ENCODE measurements around the gene IGFBP2. TPM values are rescaled to one million over a fixed set of nuclear protein-coding genes. Genes with fewer than 3 reads are reported as not detected.

Gene IGFBP2
- 136 TPM for total RNA-seq
- long read RNA-seq, transcript IGFBP2-201 (4 exons, 1,439 nt), result major isoform, 441 of 466 reads
- long read RNA-seq, partial matches to known transcripts, result 8 of 466 reads
- long read RNA-seq, other reads (novel, unspliced or antisense), result 17 of 466 reads

GRCh38 chr2:216632952-216633615, at the start of gene IGFBP2:
Gene IGFBP2, plus strand, starts transcription at chr2:216633420. Its CDS starts 104 bp downstream, at chr2:216633524.
- peaks cover 38% of the 10 kb centered on the region for H3K4me1 ChIP-seq
- DNase-seq, result peak; percentile 49
- intact Hi-C loops (cut with micrococcal nuclease), result no loop called here

GRCh38 chr2:216583606-216584005, 49.6 kb upstream of the IGFBP2 start:
- H3K9me3 ChIP-seq (replicated peaks), result no peaks in the 10 kb centered on the region
- H3K4me1 ChIP-seq, result peaks cover 23% of the 10 kb centered on the region
- H3K36me3 ChIP-seq, result no peaks in the 10 kb centered on the region
- intact Hi-C loops (cut with micrococcal nuclease), result no loop called here
- H3K4me3 ChIP-seq, result no peak overlapping the region
- H3K27me3 ChIP-seq (ENCODE audit: low read depth), result no peaks in the 10 kb centered on the region
- no peak for DNase-seq
- H3K27ac ChIP-seq (replicated peaks), result no peak overlapping the region
- TF ChIP-seq CTCF (IDR thresholded peaks at IDR 0.05; ENCODE audit: borderline replicate concordance), result no peak

More at GRCh38 chr2:216632952-216633615, at the start of gene IGFBP2:
- peaks cover 3% of the 10 kb centered on the region for H3K27me3 ChIP-seq (ENCODE audit: low read depth)
- H3K9me3 ChIP-seq (replicated peaks), result no peaks in the 10 kb centered on the region
- peak within 1 kb of the TSS; percentile 78 for H3K4me3 ChIP-seq
- peak within 1 kb of the TSS; percentile 75 for H3K27ac ChIP-seq (replicated peaks)
- H3K36me3 ChIP-seq, result no peaks in the 10 kb centered on the region
- TF ChIP-seq CTCF (IDR thresholded peaks at IDR 0.05; ENCODE audit: borderline replicate concordance), result no peak

- intact Hi-C loops (cut with micrococcal nuclease), result no loop called here
- Histone ChIP-seq H3K4me3 (no peak overlapping the region), H3K4me1 (peaks cover 23% of the 10 kb centered on the region), H3K27me3 (ENCODE audit: low read depth) (no peaks in the 10 kb centered on the region), H3K36me3 (no peaks in the 10 kb centered on the region), H3K27ac (replicated peaks) (no peak overlapping the region), H3K9me3 (replicated peaks) (no peaks in the 10 kb centered on the region)
- DNase-seq, result no peak
- no peak for TF ChIP-seq CTCF (IDR thresholded peaks at IDR 0.05; ENCODE audit: borderline replicate concordance)
These were observed 49.1 kb upstream of the IGFBP2 start for GRCh38 chr2:216584112-216584511.

- intact Hi-C loops (cut with micrococcal nuclease), result no loop called here
- TF ChIP-seq CTCF (IDR thresholded peaks at IDR 0.05; ENCODE audit: borderline replicate concordance), result no peak
- Histone ChIP-seq H3K4me3 (no peak overlapping the region), H3K27ac (replicated peaks) (no peak overlapping the region), H3K4me1 (peaks cover 36% of the 10 kb centered on the region), H3K27me3 (ENCODE audit: low read depth) (no peaks in the 10 kb centered on the region), H3K36me3 (no peaks in the 10 kb centered on the region), H3K9me3 (replicated peaks) (no peaks in the 10 kb centered on the region)
- DNase-seq, result no peak
These were observed 47.8 kb upstream of the IGFBP2 start for GRCh38 chr2:216585441-216585840.

GRCh38 chr2:216588861-216589710, 44.1 kb upstream of the IGFBP2 start:
- intact Hi-C loops (cut with micrococcal nuclease), result no loop called here
- Histone ChIP-seq H3K4me1 (peaks cover 42% of the 10 kb centered on the region), H3K27me3 (ENCODE audit: low read depth) (no peaks in the 10 kb centered on the region), H3K36me3 (no peaks in the 10 kb centered on the region), H3K27ac (replicated peaks) (no peak overlapping the region), H3K4me3 (no peak overlapping the region), H3K9me3 (replicated peaks) (no peaks in the 10 kb centered on the region)
- DNase-seq, result no peak
- no peak for TF ChIP-seq CTCF (IDR thresholded peaks at IDR 0.05; ENCODE audit: borderline replicate concordance)
